Measurements from ENCODE around the gene ZNF519.
"Not testable (repeated sequence)": the region's sequence is repeated elsewhere in the genome, so short reads cannot be mapped to it uniquely, and the experiment has no call there.

Gene ZNF519

DNA sequence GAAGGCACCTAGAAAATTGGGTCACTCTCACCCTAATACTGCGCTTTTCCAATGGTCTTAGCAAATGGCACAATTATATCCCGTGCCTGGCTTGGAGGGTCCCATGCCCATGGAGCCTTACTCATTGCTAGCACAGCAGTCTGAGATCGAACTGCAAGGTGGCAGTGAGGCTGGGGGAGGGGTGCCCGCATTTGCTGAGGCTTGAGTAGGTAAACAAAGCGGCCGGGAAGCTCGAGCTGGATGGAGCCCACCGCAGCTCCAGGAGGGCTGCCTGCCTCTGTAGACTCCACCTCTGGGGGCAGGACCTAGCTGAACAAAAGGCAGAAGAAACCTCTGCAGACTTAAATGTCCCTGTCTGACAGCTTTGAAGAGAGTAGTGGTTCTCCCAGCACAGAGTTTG, 30.7 kb upstream of the ZNF519 start:
- H3K4me3 ChIP-seq (ENCODE audit: low read length); H3K4me1 ChIP-seq (ENCODE audit: low read length); H3K9ac ChIP-seq (ENCODE audit: low read length); H3K4me2 ChIP-seq (ENCODE audit: low read depth, low read length); H4K20me1 ChIP-seq (ENCODE audit: insufficient read depth, low read length); H2AFZ ChIP-seq (ENCODE audit: low read length); H3K27ac ChIP-seq (ENCODE audit: low read length); H3F3A ChIP-seq (ENCODE audit: insufficient read depth, low read length); H3K9me3 ChIP-seq (replicated peaks; ENCODE audit: insufficient read depth, low read length); H3K9me2 ChIP-seq (replicated peaks; ENCODE audit: insufficient read depth, low read length); DNase-seq; H3K27me3 ChIP-seq (replicated peaks; ENCODE audit: insufficient read depth, low read length); H3K36me3 ChIP-seq (replicated peaks; ENCODE audit: insufficient read depth, low read length); H3K79me2 ChIP-seq (ENCODE audit: low read length): not testable (repeated sequence)

DNA sequence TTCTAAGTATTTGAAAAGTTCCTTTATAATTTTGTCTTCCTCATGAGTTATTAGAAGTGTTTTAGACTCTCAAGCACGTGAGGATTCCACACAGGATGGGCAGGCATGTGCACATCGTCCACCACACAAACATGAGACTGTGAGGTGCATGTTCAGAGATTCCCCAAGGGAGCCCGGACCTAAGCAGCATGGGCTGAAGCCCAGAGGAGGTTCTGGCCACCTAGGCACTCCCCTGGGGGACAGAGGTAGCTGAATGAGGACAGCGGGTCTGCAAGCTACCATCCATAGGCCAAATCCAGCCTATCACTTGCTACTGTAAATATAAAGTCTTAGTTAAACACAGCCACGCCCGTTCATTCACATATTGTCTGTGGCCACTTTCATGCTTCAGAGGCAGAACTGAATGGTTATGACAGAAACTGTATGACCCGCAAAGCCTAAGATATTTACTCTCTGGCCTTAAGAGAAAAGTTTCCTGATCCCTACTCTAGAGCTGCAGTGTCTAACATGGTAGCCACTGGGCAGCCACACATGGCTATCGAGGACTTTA, 19.4 kb upstream of the ZNF519 start:
- not testable (repeated sequence) for H3K79me2 ChIP-seq (ENCODE audit: low read length); H3K9me2 ChIP-seq (replicated peaks; ENCODE audit: insufficient read depth, low read length); H3K27ac ChIP-seq (ENCODE audit: low read length); H3K4me3 ChIP-seq (ENCODE audit: low read length); H3K27me3 ChIP-seq (replicated peaks; ENCODE audit: insufficient read depth, low read length); H3K4me2 ChIP-seq (ENCODE audit: low read depth, low read length); H3F3A ChIP-seq (ENCODE audit: insufficient read depth, low read length); H3K9ac ChIP-seq (ENCODE audit: low read length); H2AFZ ChIP-seq (ENCODE audit: low read length); H3K4me1 ChIP-seq (ENCODE audit: low read length); H4K20me1 ChIP-seq (ENCODE audit: insufficient read depth, low read length); DNase-seq; H3K36me3 ChIP-seq (replicated peaks; ENCODE audit: insufficient read depth, low read length); H3K9me3 ChIP-seq (replicated peaks; ENCODE audit: insufficient read depth, low read length)

DNA sequence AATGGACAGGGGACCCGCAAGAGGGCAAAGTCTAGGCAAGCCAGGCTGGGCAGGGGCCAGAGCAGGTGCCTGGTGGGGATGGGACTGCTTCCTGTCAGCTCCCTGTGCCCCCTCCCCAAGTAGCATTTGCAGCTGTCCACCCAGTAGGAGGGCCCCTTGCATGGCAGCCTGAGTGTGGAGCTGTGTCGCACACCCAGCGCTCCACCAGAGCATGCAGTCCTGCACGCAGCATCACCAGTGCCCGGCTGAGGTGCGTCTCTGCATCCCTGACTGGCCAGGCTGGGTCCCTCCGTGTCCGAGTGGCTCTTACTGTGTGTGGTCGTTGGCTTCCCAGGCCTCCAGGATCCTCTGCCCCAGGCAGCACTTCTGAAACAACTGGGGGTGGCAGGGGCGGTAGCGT, 18.5 kb upstream of the ZNF519 start:
- H4K20me1 ChIP-seq (ENCODE audit: insufficient read depth, low read length); H3K27ac ChIP-seq (ENCODE audit: low read length); H3K9me3 ChIP-seq (replicated peaks; ENCODE audit: insufficient read depth, low read length); H3K4me3 ChIP-seq (ENCODE audit: low read length); H3K36me3 ChIP-seq (replicated peaks; ENCODE audit: insufficient read depth, low read length); DNase-seq; H3K9ac ChIP-seq (ENCODE audit: low read length); H3K27me3 ChIP-seq (replicated peaks; ENCODE audit: insufficient read depth, low read length); H3K9me2 ChIP-seq (replicated peaks; ENCODE audit: insufficient read depth, low read length); H3K79me2 ChIP-seq (ENCODE audit: low read length); H3K4me2 ChIP-seq (ENCODE audit: low read depth, low read length); H3F3A ChIP-seq (ENCODE audit: insufficient read depth, low read length); H2AFZ ChIP-seq (ENCODE audit: low read length); H3K4me1 ChIP-seq (ENCODE audit: low read length): not testable (repeated sequence)

DNA sequence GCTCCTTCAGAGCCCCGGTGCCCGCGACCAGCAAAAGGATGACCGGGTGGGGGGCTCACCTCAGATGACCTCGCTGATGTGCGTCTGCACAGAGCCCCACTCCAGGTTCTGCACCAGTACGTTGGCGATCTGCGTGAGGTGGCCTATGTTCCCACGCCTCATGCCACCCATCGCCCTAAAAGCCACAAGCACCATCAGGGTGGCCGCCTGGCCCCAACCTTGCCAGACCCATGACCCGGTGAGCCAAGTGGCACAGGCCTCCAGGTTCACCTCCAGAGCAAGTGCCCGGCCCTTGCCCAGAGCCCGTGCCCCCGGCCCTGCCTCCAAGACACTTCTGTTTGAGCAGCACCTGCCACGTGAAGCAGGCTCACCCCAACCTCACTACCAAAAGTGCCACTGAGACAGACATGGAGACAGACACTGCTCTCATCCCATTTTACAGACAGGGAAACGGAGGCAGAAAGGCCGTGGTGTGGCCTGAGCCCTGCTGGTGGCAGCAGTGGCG, 17.7 kb upstream of the ZNF519 start:
- H3K4me1 ChIP-seq (ENCODE audit: low read length); H3K4me2 ChIP-seq (ENCODE audit: low read depth, low read length); H3K36me3 ChIP-seq (replicated peaks; ENCODE audit: insufficient read depth, low read length); H4K20me1 ChIP-seq (ENCODE audit: insufficient read depth, low read length); H2AFZ ChIP-seq (ENCODE audit: low read length); H3K27ac ChIP-seq (ENCODE audit: low read length); H3K27me3 ChIP-seq (replicated peaks; ENCODE audit: insufficient read depth, low read length); H3K79me2 ChIP-seq (ENCODE audit: low read length); DNase-seq; H3K9me2 ChIP-seq (replicated peaks; ENCODE audit: insufficient read depth, low read length); H3K9ac ChIP-seq (ENCODE audit: low read length); H3K4me3 ChIP-seq (ENCODE audit: low read length); H3F3A ChIP-seq (ENCODE audit: insufficient read depth, low read length); H3K9me3 ChIP-seq (replicated peaks; ENCODE audit: insufficient read depth, low read length): not testable (repeated sequence)

DNA sequence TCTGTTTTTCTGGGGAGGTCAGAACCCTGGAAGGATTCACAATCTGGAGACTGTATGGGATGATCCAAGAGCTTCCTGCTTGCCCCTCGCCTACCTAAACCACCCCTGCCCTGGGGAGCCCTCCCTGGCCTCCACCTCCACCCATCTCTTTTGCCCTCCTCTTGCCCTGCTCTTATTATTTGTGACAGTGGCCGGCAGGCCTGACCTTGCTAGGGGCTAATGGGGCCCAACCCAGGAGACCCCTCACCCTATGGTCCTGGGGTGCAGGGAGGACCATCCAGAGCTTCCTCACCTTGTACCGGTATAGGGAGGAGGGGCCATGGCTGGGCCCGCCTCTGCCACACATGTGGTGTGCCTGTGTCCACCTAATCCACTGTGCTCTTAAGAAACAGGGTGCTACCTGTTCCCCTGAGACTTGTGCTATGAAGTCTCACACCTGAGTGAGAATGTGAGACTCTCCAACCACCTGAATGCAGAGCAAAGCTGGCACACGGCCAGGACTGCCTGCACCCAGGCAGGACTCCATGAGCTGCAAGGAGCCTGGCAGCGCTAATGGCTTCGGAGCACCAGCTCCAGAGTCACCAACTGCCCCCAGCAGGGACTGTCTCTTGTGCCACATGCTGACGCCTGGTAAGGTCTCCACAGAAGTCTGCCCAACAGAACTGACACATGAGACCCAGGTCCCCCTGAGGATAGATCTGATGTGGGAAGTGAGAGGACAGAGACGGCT, 17.1 kb upstream of the ZNF519 start:
- not testable (repeated sequence) for H3K79me2 ChIP-seq (ENCODE audit: low read length); H3K9ac ChIP-seq (ENCODE audit: low read length); H3K9me2 ChIP-seq (replicated peaks; ENCODE audit: insufficient read depth, low read length); H3F3A ChIP-seq (ENCODE audit: insufficient read depth, low read length); H4K20me1 ChIP-seq (ENCODE audit: insufficient read depth, low read length); H3K4me3 ChIP-seq (ENCODE audit: low read length); DNase-seq; H3K36me3 ChIP-seq (replicated peaks; ENCODE audit: insufficient read depth, low read length); H3K4me1 ChIP-seq (ENCODE audit: low read length); H3K27me3 ChIP-seq (replicated peaks; ENCODE audit: insufficient read depth, low read length); H3K9me3 ChIP-seq (replicated peaks; ENCODE audit: insufficient read depth, low read length); H3K4me2 ChIP-seq (ENCODE audit: low read depth, low read length); H2AFZ ChIP-seq (ENCODE audit: low read length); H3K27ac ChIP-seq (ENCODE audit: low read length)

DNA sequence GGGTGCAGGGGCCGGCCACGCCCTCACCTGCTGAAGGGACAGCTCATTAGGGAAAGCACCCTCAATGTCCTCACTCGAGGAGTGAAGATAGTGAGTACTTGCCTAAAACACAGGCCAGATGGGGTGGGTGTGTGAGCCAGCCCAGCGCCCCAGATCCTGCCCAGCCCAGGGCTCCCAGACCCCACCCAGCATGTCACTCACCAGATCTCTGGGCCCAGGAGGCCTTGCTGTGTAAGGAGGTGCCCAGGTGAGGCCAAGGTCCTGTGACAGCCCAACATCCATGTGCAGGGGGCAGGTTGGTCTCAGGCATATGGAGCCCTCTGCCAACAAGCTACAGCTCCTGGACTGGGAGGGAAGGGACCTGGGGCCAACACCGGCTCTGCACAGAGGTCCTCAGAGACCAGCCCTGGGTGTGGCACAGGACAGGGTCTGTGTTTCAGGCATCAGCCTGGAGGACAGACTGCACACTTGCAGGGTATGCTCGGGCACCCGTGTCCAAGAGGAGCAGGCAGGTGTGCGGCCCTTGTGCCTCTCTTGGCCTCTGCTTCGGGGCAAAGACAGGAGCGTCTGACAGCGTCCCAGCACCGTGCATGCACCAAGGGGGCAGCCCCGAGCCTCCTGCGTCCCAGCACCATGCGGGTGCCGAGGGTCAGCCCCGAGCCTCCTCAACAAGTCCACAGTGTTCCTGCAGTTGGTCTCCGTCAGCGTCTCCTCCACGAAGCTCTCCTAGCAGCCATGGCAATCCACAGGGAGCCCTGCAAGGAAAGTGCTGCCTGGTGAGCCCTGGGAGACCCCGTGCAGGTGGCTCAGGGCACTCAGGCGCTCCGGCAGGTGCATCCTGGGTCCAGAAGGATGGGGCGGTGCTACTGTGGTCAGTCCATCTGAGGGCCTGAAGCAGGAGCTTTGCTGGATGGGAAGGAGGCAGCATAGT, 16.0 kb upstream of the ZNF519 start:
- H3K9me3 ChIP-seq (replicated peaks; ENCODE audit: insufficient read depth, low read length); H3K4me2 ChIP-seq (ENCODE audit: low read depth, low read length); DNase-seq; H3F3A ChIP-seq (ENCODE audit: insufficient read depth, low read length); H2AFZ ChIP-seq (ENCODE audit: low read length); H3K27ac ChIP-seq (ENCODE audit: low read length); H4K20me1 ChIP-seq (ENCODE audit: insufficient read depth, low read length); H3K36me3 ChIP-seq (replicated peaks; ENCODE audit: insufficient read depth, low read length); H3K9ac ChIP-seq (ENCODE audit: low read length); H3K27me3 ChIP-seq (replicated peaks; ENCODE audit: insufficient read depth, low read length); H3K9me2 ChIP-seq (replicated peaks; ENCODE audit: insufficient read depth, low read length); H3K4me3 ChIP-seq (ENCODE audit: low read length); H3K79me2 ChIP-seq (ENCODE audit: low read length); H3K4me1 ChIP-seq (ENCODE audit: low read length): not testable (repeated sequence)

DNA sequence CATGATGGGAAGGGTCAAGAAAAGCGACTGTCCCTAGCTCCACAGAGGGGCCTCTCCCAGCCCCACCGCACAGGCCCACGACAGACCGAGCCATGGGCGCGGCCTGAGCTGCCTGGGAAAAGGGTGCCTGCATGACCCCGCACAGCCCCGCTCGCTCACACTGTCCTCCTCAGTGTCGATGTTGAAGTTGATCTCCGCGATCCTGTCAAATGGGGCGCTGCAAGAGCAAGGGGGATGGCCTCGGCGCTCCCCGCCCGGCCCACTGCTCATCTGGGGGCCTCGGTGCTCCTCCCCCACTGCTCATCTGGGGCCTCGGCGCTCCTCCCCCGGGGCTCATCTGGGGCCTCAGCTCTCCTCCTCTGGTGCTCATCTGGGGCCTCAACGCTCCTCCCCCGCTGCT, 14.5 kb upstream of the ZNF519 start:
- not testable (repeated sequence) for H3K79me2 ChIP-seq (ENCODE audit: low read length); H3K4me1 ChIP-seq (ENCODE audit: low read length); H3K36me3 ChIP-seq (replicated peaks; ENCODE audit: insufficient read depth, low read length); H3K4me2 ChIP-seq (ENCODE audit: low read depth, low read length); H3K9me2 ChIP-seq (replicated peaks; ENCODE audit: insufficient read depth, low read length); H3F3A ChIP-seq (ENCODE audit: insufficient read depth, low read length); H3K27me3 ChIP-seq (replicated peaks; ENCODE audit: insufficient read depth, low read length); H3K9ac ChIP-seq (ENCODE audit: low read length); H2AFZ ChIP-seq (ENCODE audit: low read length); H4K20me1 ChIP-seq (ENCODE audit: insufficient read depth, low read length); H3K27ac ChIP-seq (ENCODE audit: low read length); DNase-seq; H3K9me3 ChIP-seq (replicated peaks; ENCODE audit: insufficient read depth, low read length); H3K4me3 ChIP-seq (ENCODE audit: low read length)
